ENCODE data around the gene SLC6A13. TPM values are rescaled to one million over a fixed set of nuclear protein-coding genes. Genes with fewer than 3 reads are reported as not detected.

Gene SLC6A13
- total RNA-seq, 1 donor = not detected

DNA sequence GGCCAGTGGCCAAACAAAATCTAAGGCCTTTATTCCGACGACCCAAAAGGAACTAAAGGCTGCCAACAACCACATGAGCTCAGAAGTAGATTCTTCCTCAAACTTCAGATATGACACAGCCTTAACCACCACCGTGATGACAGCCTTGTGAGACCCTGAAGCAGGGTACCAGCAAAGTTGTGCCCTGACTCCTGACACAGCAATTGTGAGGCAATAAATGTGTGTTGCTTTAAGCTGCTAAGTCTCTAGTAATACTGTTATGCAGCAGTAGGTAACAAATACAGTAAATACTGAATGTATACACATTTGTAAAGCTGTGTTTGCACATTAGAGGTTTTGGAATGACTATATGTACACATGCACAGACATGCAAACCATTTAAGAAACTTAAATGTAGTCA is 10.7 kb upstream of the SLC6A13 start:
- H3K9me3 ChIP-seq (ENCODE audit: low read depth, low read length) = no peaks in the 10 kb centered on the region
- H3K4me1 ChIP-seq (ENCODE audit: insufficient read depth, low read length) = no peaks in the 10 kb centered on the region
- H3K27me3 ChIP-seq (ENCODE audit: insufficient read depth, low read length) = no peaks in the 10 kb centered on the region
- no peak overlapping the region for H3K4me3 ChIP-seq (ENCODE audit: low read length)

DNA sequence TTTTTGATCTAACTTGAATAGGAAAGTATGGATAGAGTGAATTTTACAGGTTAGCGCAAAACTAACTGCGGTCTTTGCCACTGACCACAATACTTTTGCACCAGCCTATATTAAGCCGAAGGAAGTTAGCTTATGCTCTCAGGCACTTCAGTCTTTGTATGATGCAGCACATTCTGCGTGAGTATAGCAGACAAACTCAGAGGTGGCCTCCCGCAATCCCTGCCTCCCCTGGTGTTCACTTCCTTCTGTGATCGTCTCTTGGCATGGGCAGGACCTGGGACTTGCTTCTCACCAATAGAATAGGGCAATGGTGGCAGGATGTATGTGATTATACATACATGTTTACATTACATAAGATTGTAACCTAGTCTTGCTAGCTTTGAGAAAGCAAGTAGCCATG is 10.3 kb upstream of the SLC6A13 start:
- Histone ChIP-seq H3K9me3 (ENCODE audit: low read depth, low read length) (no peaks in the 10 kb centered on the region), H3K27me3 (ENCODE audit: insufficient read depth, low read length) (no peaks in the 10 kb centered on the region), H3K4me1 (ENCODE audit: insufficient read depth, low read length) (no peaks in the 10 kb centered on the region), H3K4me3 (ENCODE audit: low read length) (no peak overlapping the region)

DNA sequence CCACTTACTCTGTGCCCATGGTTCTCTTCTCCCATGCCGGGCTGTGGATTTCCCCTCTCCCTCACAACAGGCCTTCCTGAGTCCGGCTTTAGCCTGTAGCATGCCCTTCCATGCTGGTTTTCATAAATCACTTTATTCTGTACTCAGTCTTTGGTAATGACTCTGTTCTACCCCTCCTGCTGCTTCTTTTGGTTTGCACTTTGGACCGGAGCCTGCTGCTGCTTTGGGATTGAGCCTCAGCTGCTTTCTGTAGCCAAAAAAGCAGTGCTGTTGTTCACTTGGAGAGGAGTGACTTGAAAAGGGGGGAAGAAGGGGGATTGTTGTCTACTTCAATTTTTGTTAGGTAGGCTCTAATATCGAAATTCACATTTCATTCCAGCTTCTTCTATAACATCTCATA is 8.5 kb upstream of the SLC6A13 start:
- Histone ChIP-seq H3K4me1 (ENCODE audit: insufficient read depth, low read length) (no peaks in the 10 kb centered on the region), H3K9me3 (ENCODE audit: low read depth, low read length) (no peaks in the 10 kb centered on the region)

DNA sequence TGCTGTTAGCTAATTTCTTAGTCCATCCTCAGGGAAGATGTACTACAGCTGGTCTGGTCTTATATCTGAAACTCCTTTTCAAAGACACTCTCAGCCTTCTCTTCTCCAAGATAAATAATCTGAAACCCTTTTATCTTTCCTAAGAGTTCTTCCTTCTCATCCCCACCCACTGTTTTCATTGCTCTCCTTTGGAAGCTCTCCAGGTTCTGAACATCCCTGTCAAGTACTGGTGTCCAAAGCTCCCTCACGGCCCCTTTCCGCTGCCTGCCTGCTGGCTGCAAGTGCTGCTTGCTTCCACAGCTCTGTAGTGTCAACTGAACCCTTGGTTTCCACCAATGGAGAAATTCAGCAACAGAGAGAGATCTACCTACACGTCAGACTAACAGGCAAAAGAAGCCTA is 6.6 kb upstream of the SLC6A13 start:
- Histone ChIP-seq H3K4me3 (ENCODE audit: low read length) (no peak overlapping the region), H3K4me1 (ENCODE audit: insufficient read depth, low read length) (no peaks in the 10 kb centered on the region), H3K9me3 (ENCODE audit: low read depth, low read length) (no peaks in the 10 kb centered on the region), H3K27me3 (ENCODE audit: insufficient read depth, low read length) (no peaks in the 10 kb centered on the region)

More for the DNA sequence above, 8.5 kb upstream of the SLC6A13 start:
- H3K27me3 ChIP-seq (ENCODE audit: insufficient read depth, low read length) = no peaks in the 10 kb centered on the region
- H3K4me3 ChIP-seq (ENCODE audit: low read length) = no peak overlapping the region

DNA sequence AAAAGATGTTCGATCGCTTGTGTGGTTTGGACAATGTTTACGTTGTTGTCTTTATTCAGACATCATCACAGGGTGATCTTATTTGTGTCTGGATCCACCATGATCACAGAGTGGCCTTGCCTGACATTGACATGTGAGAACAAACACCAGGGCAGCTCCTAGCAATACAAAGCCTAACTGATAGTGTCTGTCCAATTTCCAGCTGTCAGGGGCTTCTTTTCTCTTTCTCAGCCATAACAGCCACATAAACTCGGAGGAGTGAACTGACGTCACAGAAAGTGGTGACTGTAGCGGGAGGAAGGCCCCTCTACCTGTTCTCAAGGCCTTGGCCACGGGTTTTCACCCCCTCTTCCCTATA is 5.8 kb upstream of the SLC6A13 start:
- no peak overlapping the region for H3K4me3 ChIP-seq (ENCODE audit: low read length)
- no peaks in the 10 kb centered on the region for H3K9me3 ChIP-seq (ENCODE audit: low read depth, low read length)
- H3K27me3 ChIP-seq (ENCODE audit: insufficient read depth, low read length) = no peaks in the 10 kb centered on the region
- H3K4me1 ChIP-seq (ENCODE audit: insufficient read depth, low read length) = no peaks in the 10 kb centered on the region

DNA sequence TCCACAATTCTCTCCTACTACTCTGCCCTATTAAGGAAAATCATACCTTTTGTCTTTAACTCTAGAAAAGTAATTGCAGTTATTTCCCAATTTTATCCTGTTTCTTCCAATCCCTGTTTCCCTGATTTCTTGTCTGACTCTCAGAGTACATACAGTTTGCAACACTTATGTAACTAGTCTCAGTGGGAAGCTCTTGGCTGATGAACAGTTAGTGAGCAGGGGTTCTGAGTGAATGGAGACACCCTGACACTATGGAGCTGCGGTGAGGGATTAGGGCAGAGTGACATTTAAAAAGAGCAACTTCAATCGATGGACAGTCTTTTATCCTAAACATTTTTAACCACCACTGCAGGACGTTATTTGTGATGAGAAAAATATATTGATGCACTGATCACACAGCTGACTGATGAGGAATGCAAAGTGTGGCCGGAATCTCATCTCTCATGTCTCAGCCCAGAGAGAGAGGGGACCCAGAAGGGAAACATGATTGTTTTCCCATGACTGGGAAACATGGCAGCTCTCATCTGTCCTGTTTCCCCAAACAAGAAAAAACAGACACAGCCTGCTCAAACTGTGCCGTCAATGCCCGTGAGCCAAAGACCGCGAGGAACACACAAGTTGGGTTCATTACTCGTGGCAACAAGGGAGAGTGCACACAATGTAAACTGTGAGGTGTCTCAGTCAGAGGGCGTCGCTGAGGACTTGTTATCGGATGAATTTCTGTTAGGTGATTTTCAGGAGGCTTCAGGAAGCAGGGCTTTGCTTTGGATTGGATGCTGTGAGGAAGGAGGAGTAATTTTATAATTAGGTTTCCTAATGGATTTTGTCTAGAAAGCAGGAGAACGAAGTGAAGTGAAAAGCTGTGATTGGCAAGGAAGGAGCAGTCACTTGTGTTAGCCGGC is 5.2 kb upstream of the SLC6A13 start:
- H3K4me1 ChIP-seq (ENCODE audit: insufficient read depth, low read length) = no peaks in the 10 kb centered on the region
- H3K27me3 ChIP-seq (ENCODE audit: insufficient read depth, low read length) = no peaks in the 10 kb centered on the region
- no peaks in the 10 kb centered on the region for H3K9me3 ChIP-seq (ENCODE audit: low read depth, low read length)
- H3K4me3 ChIP-seq (ENCODE audit: low read length) = no peak overlapping the region

DNA sequence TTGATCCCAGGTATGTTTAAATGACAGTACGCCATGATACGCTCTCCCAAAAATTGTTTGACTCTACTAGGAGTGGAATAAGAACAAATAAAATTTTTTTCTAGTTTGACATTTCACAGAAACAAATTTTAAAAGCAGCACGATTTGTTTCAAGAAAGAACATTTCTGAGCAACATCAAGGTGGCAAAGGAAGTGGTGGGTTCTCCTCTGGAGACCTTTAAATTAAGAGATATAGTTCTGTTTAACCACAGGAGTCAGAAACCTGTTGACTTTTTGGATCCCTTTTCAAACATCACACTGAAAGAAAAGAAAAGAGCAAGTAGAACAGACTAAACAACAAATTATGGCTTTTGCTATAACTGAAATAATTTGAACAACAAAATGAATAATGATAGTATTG is 2.5 kb upstream of the SLC6A13 start:
- no peaks in the 10 kb centered on the region for H3K9me3 ChIP-seq (ENCODE audit: low read depth, low read length)
- no peak overlapping the region for H3K4me3 ChIP-seq (ENCODE audit: low read length)
- peaks cover 1% of the 10 kb centered on the region for H3K27me3 ChIP-seq (ENCODE audit: insufficient read depth, low read length)
- no peaks in the 10 kb centered on the region for H3K4me1 ChIP-seq (ENCODE audit: insufficient read depth, low read length)

DNA sequence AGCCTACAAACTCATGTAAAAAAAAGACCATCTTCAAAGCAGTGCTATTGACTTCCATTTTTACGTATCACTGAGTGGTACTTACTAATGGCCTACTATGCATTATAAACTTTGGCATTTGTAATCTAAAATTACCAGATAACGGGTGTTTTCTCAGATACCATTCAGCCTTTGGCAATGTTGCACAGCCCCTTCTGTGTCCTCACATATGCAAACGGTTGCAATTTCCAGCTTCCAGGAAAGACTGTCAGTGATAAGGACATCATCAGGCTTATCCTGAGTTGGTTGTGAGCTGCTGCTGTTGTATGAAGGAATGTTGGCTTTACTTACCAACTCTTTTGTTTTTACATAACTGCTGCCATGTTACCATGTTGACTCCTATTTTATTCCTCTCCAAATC is 1.6 kb upstream of the SLC6A13 start:
- Histone ChIP-seq H3K4me3 (ENCODE audit: low read length) (no peak overlapping the region), H3K9me3 (ENCODE audit: low read depth, low read length) (no peaks in the 10 kb centered on the region), H3K4me1 (ENCODE audit: insufficient read depth, low read length) (no peaks in the 10 kb centered on the region), H3K27me3 (ENCODE audit: insufficient read depth, low read length) (peaks cover 6% of the 10 kb centered on the region)

DNA sequence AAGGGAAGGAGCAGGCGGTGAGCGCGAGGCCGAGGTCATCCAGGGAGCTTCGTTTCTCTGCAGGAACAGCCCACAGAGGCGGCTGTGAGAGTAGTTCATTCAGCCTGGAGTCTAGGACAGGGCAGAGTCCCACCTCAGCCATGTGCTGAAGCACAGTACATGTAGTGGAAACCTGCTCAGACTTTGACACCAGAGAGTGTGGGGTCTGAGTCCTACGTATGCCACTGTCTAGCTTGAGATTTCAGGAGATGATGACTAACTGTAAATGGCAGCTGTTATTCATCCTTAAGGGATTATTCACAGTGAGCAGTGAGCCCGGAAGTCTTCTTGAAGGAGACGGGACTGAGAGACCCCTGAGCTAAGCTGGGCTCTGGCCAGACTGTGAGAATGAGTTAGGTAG is 938 bp upstream of the SLC6A13 start:
- H3K4me1 ChIP-seq (ENCODE audit: insufficient read depth, low read length) = no peaks in the 10 kb centered on the region
- H3K4me3 ChIP-seq (ENCODE audit: low read length) = no peak overlapping the region
- H3K27me3 ChIP-seq (ENCODE audit: insufficient read depth, low read length) = peaks cover 6% of the 10 kb centered on the region
- H3K9me3 ChIP-seq (ENCODE audit: low read depth, low read length) = no peaks in the 10 kb centered on the region

DNA sequence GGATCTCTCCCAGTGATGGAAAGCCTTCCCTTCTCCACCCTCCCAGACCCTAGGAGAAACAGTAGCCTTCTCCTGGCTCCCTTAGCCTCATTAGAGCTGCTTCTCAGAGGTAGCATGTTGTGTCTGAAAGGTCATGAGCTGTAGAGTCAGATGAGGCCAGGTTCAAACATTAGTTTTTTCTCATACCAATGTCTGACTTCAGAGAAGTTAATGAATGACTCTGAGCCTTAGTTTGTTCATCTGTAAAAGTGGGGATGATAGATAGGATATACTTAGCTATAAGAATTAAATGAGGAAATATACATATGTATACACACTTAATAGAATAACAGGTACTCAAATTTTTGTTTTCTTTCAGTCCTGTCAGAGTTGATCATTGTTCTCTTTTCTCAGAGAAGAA is 523 bp downstream of the SLC6A13 start:
- no peaks in the 10 kb centered on the region for H3K9me3 ChIP-seq (ENCODE audit: low read depth, low read length)
- no peaks in the 10 kb centered on the region for H3K4me1 ChIP-seq (ENCODE audit: insufficient read depth, low read length)
- H3K27me3 ChIP-seq (ENCODE audit: insufficient read depth, low read length) = peaks cover 6% of the 10 kb centered on the region
- no peak overlapping the region for H3K4me3 ChIP-seq (ENCODE audit: low read length)

DNA sequence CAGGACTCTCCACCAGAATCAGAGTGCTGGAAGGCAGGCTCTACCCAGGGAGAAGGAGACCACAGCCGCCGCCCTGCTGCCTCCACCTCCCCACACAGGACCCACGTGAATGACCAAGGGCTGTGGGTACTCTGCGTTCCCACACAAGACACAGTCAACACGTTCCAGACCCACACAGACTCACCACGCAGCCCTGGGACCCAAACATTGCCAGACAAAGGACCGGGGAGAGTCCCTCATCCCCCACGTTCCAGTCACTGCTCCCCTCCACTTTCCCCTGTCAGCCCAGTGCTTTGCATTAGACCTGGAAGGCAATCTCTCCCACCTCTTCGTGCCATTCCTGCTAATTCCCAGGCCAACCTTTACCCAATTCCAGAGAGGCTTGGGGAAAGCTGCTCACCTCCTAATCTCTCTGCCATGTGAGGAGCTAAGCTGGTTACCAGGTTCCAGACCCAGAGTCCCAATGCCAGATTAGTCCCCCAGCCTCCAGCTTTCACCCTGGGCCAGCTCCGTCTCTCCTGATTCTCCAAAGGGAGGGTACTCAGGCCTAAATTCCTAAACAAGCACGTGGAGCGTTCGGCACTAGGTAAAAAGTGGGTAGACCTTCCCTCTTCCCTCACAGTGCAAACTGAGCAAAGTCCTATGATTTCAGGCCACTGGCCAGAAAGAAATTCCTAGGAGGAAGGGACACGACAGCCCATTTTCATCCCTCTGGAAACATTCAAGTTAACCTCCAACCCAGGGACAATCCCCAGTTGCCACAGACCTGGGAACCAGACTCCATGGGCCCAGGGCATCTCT is 4.9 kb downstream of the SLC6A13 start:
- H3K9me3 ChIP-seq (ENCODE audit: low read depth, low read length) = no peaks in the 10 kb centered on the region
- peaks cover 6% of the 10 kb centered on the region for H3K27me3 ChIP-seq (ENCODE audit: insufficient read depth, low read length)
- H3K4me3 ChIP-seq (ENCODE audit: low read length) = no peak overlapping the region
- no peaks in the 10 kb centered on the region for H3K4me1 ChIP-seq (ENCODE audit: insufficient read depth, low read length)

DNA sequence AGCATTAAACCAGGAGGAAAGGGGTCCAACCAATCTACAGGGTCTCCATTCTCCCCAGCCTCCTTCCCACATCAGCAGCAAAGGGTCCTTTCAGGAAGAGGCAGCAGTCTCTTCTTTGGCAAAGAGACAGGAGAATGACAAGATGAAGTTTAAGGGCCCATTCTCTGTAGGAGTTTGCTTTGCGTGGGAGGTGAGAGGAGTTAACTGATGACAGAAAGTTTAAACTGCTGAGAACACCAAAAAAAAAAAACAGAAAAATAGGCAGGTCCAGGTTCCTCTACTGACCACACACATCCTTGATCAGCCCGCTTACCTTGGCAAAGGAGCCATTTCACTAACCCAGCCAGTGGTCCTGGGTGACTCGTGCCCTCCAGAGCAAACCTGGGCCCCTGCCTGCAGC is 5.7 kb downstream of the SLC6A13 start:
- Histone ChIP-seq H3K9me3 (ENCODE audit: low read depth, low read length) (no peaks in the 10 kb centered on the region), H3K4me1 (ENCODE audit: insufficient read depth, low read length) (no peaks in the 10 kb centered on the region), H3K4me3 (ENCODE audit: low read length) (no peak overlapping the region), H3K27me3 (ENCODE audit: insufficient read depth, low read length) (peaks cover 6% of the 10 kb centered on the region)

DNA sequence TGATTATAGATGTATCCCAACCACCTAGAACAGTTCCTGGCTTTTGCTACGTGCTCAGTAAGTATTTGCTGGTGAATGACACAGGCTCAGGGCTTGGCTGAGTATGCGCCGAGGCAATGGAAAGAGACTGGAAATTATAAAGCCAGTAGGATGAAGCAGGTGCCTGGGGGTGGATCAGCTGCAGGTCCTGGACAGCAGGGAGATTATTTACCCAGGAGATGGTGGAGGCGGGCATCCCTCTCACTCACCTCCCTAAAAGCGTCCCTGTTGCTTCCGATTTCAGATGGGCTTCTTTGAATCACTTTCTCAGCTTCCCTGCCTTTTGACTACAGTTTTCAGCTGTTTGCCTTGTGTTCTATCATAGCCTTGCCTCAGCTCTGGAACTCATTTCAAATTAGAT is 6.4 kb downstream of the SLC6A13 start:
- Histone ChIP-seq H3K4me1 (ENCODE audit: insufficient read depth, low read length) (no peaks in the 10 kb centered on the region), H3K27me3 (ENCODE audit: insufficient read depth, low read length) (peaks cover 6% of the 10 kb centered on the region), H3K4me3 (ENCODE audit: low read length) (no peak overlapping the region), H3K9me3 (ENCODE audit: low read depth, low read length) (no peaks in the 10 kb centered on the region)

DNA sequence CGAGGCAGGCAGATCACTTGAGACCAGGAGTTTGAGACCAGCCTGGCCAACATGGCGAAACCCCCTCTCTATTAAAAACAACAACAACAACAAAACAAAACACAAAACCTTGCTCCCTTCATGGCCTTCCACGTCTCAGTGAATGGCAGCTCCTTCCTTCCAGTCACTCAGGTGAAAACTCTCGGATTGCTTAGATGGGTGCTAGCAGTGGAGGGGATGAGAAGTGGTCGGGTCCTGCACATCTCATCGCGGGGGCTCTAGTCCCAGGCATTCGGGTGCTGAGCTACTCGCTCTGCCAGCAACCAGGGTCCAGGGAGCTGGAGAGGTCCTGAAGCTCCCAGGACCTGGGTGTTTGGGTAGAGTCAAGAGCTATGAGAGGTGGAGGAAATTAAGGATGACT is 7.7 kb downstream of the SLC6A13 start:
- no peaks in the 10 kb centered on the region for H3K9me3 ChIP-seq (ENCODE audit: low read depth, low read length)
- H3K4me1 ChIP-seq (ENCODE audit: insufficient read depth, low read length) = no peaks in the 10 kb centered on the region
- H3K4me3 ChIP-seq (ENCODE audit: low read length) = no peak overlapping the region
- H3K27me3 ChIP-seq (ENCODE audit: insufficient read depth, low read length) = peaks cover 4% of the 10 kb centered on the region

DNA sequence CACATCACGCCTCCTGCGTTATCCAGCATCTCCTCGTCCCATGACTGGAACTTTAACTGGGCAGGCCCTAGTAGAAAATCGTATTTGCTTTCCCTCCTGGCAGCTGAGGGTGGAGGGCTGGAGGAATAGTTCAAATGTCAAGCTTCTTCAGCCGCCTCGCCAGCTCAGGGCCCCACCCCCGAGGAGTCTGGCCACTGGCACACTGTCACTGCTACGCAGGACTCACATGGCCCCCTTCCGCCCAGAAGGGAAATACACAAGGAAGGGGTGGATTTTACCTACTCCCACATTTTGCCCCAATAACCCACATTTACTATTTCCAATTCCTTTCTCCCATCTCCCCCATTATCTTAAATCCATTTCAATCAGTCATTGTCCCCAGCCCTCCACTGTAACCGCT is 8.6 kb downstream of the SLC6A13 start:
- Histone ChIP-seq H3K4me3 (ENCODE audit: low read length) (no peak overlapping the region), H3K27me3 (ENCODE audit: insufficient read depth, low read length) (no peaks in the 10 kb centered on the region), H3K9me3 (ENCODE audit: low read depth, low read length) (peaks cover 2% of the 10 kb centered on the region), H3K4me1 (ENCODE audit: insufficient read depth, low read length) (no peaks in the 10 kb centered on the region)

All from mononuclear cell (primary cell).